ENCODE results near the gene RAB3GAP2. TPM values are rescaled to one million over a fixed set of nuclear protein-coding genes. Genes with fewer than 3 reads are reported as not detected.

The RAB3GAP2 gene
- total and polyA plus RNA-seq, 2 donors (not counting 1 experiment from before 2014, with no cell fraction given): 16.9 to 70.5 TPM

GRCh38 chr1:220099826-220100225 is 172.4 kb downstream of the RAB3GAP2 start:
- ChIA-PET CTCF (interaction anchor here (0.6 to 1.5 kb wide), 2 partner anchors 13 to 109 kb away, joined by 4 to 7 read pairs; no protein-coding TSS in a partner anchor), POLR2A (no interaction called here)
- Histone ChIP-seq H3K79me2 (ENCODE audit: control insufficient read depth, insufficient read depth, low read length) (peaks cover 21% of the 10 kb centered on the region), H3K9ac (ENCODE audit: low read length) (no peak overlapping the region), H3K27me3 (replicated peaks in 1 of 4; ENCODE audit: control extremely low read depth in 1 of 4, control insufficient read depth in 3 of 4, insufficient read depth in 4 of 4, low read length in 3 of 4) (no peaks in the 10 kb centered on the region), H3K4me3 (ENCODE audit: control extremely low read depth in 1 of 5, extremely low read depth in 1 of 5, insufficient read depth in 1 of 5, low read depth in 2 of 5, low read length in 4 of 5) (no peak overlapping the region), H3K4me2 (replicated peaks; ENCODE audit: low read depth, low read length, poor library complexity, severe bottlenecking) (no peak overlapping the region), H3K4me1 (ENCODE audit: control insufficient read depth in 2 of 2, insufficient read depth in 2 of 2, low read length in 2 of 2) (peaks cover 4 to 7% of the 10 kb centered on the region in 2 donors), H3K36me3 (replicated peaks in 1 of 2; ENCODE audit: control extremely low read depth in 1 of 2, control insufficient read depth in 1 of 2, extremely low read depth in 1 of 2, insufficient read depth in 2 of 2, low read length in 1 of 2) (peaks cover 7 to 56% of the 10 kb centered on the region in 2 experiments), H3K9me3 (ENCODE audit: control extremely low read depth in 1 of 3, control insufficient read depth in 2 of 3, insufficient read depth in 1 of 3, low read length in 2 of 3) (no peaks in the 10 kb centered on the region), H4K20me1 (ENCODE audit: control insufficient read depth, insufficient read depth, low read length, poor library complexity, severe bottlenecking) (peaks cover 2% of the 10 kb centered on the region), H2AFZ (ENCODE audit: insufficient read depth, low read depth, low read length, poor library complexity, severe bottlenecking) (no peak overlapping the region), H3K27ac (ENCODE audit: low read length in 2 of 2) (no peak overlapping the region)
- H3K4me1 Mint-ChIP-seq: peaks cover 16% of the 10 kb centered on the region
- no peaks in the 10 kb centered on the region for H3K27me3 Mint-ChIP-seq
- ATAC-seq (ENCODE audit: low read depth): no peak
- intact Hi-C loops (cut with micrococcal nuclease): no loop called here
- no peak overlapping the region for H3K4me3 Mint-ChIP-seq
- H3K27ac Mint-ChIP-seq: no peak overlapping the region
- H3K9me3 Mint-ChIP-seq (ENCODE audit: insufficient read depth): no peaks in the 10 kb centered on the region
- no peak for DNase-seq
- TF ChIP-seq CTCF (IDR thresholded peaks at IDR 0.05) (no peak), EZH2 (IDR thresholded peaks at IDR 0.05; ENCODE audit: borderline replicate concordance, insufficient read depth, low read depth, low read length, poor library complexity, severe bottlenecking) (no peak)

Small RNAs within 50 kb of the gene (small RNA-seq; reads per million reads assigned to genes)
- gene MIR194-1 (ENCODE audit: insufficient read length, low read depth, low replicate concordance): not detected
- 0.57 reads per million for gene MIR215 (ENCODE audit: insufficient read length, low read depth, low replicate concordance)
- gene MIR664A (ENCODE audit: insufficient read length, low read depth, low replicate concordance): not detected
- 4.0 reads per million, percentile 60 among the genes with 10 or more reads in this experiment for gene SNORA36B (ENCODE audit: insufficient read length, low read depth, low replicate concordance)

Other genes starting within 250 kb of the RAB3GAP2 start
- gene EPRS1, start 225.9 kb downstream of the RAB3GAP2 start, total RNA-seq: 56.9 and 61.7 TPM in 2 replicates
- gene EPRS1, start 225.9 kb downstream of the RAB3GAP2 start, polyA plus RNA-seq: 13.6 and 17.3 TPM in 2 replicates
- gene BPNT1, start 182.7 kb downstream of the RAB3GAP2 start, total RNA-seq: 18.3 and 21.4 TPM in 2 replicates
- gene BPNT1, start 182.7 kb downstream of the RAB3GAP2 start, polyA plus RNA-seq: 13.3 and 24.4 TPM in 2 replicates
- gene IARS2, start 178.3 kb downstream of the RAB3GAP2 start, total RNA-seq: 35.6 and 36.5 TPM in 2 replicates
- 8.8 and 9.0 TPM in 2 replicates for gene IARS2, start 178.3 kb downstream of the RAB3GAP2 start, polyA plus RNA-seq

Measured in B cell (primary cell).